Measurements from ENCODE around the gene ANP32A. TPM values are rescaled to one million over a fixed set of nuclear protein-coding genes. Genes with fewer than 3 reads are reported as not detected.
A peak's percentile ranks its signal among the peaks of the same experiment; 100 is the strongest.
"Not testable (repeated sequence)": the region's sequence is repeated elsewhere in the genome, so short reads cannot be mapped to it uniquely, and the experiment has no call there.

ANP32A gene
- total RNA-seq (2014; rRNA removed; shearing (Covaris generic)) = 91.2 and 110 TPM in 2 replicates

- Histone ChIP-seq H3K27ac (peak within 1 kb of the TSS; percentile 99), H3K4me3 (peak within 1 kb of the TSS; percentile 70), H3K27me3 (replicated peaks) (no peaks in the 10 kb centered on the region), H3K4me1 (replicated peaks) (peaks cover 14% of the 10 kb centered on the region), H3K36me3 (peaks cover 24% of the 10 kb centered on the region), H3K9me3 (replicated peaks) (no peaks in the 10 kb centered on the region)
- peak; percentile 99 for DNase-seq (ENCODE audit: low read depth in 1 of 2, low spot score in 2 of 2)
Observed at GRCh38 chr15:68820295-68821189, at the start of gene ANP32A. ANP32A (minus strand) TSS chr15:68820895; CDS start chr15:68820751, 144 bp downstream.

DNA sequence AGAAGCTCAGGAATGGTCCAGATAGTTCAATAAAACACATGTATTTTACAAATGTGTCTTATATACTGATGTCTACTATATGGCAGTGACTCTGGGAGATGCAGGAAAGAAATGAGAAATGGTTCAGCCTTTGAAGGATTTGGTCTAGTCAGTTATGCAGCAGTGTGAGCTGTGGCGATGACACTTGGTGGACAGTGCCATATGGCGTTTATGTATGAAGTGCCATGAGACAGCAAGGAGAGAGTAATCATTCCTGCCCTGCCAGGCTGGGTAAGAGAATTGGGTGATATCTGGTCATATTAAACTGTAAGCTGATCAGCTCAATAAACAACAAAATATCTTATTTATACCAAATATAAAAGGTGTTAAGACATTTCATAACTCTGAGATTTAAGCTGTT, 47.6 kb upstream of the ANP32A start:
- no peaks in the 10 kb centered on the region for H3K36me3 ChIP-seq
- peaks cover 14% of the 10 kb centered on the region for H3K27me3 ChIP-seq (replicated peaks)
- no peak overlapping the region for H3K4me3 ChIP-seq
- DNase-seq (ENCODE audit: low read depth in 1 of 2, low spot score in 2 of 2) = no peak
- no peaks in the 10 kb centered on the region for H3K4me1 ChIP-seq (replicated peaks)
- no peaks in the 10 kb centered on the region for H3K9me3 ChIP-seq (replicated peaks)
- H3K27ac ChIP-seq = no peak overlapping the region

- Histone ChIP-seq H3K36me3 (no peaks in the 10 kb centered on the region), H3K27ac (no peak overlapping the region), H3K4me3 (no peak overlapping the region), H3K27me3 (replicated peaks) (peaks cover 2% of the 10 kb centered on the region; the same call in 1 of the 2 replicates), H3K9me3 (replicated peaks) (no peaks in the 10 kb centered on the region; the same call in 1 of the 2 replicates), H3K4me1 (replicated peaks) (no peaks in the 10 kb centered on the region)
- DNase-seq (ENCODE audit: low read depth in 1 of 2, low spot score in 2 of 2) = no peak
Observed at GRCh38 chr15:68862415-68862814, 41.7 kb upstream of the ANP32A start.

DNA sequence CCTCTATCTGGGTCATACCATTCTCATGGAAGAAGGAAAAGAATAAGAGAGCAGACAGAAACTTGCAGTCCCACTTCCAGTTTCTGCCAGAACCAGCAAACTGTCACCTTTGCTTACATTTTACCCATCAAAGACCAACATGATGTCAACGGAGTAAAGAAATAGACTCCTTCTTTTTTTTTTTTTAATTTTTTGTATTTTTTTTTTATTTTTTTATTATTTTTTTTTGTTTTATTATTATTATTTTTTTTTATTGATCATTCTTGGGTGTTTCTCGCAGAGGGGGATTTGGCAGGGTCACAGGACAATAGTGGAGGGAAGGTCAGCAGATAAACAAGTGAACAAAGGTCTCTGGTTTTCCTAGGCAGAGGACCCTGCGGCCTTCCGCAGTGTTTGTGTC, 38.0 kb upstream of the ANP32A start:
- not testable (repeated sequence) for H3K36me3 ChIP-seq; H3K9me3 ChIP-seq (replicated peaks); H3K27ac ChIP-seq; DNase-seq (ENCODE audit: low read depth in 1 of 2, low spot score in 2 of 2); H3K4me1 ChIP-seq (replicated peaks); H3K4me3 ChIP-seq; H3K27me3 ChIP-seq (replicated peaks)

- not testable (repeated sequence) for H3K27ac ChIP-seq; H3K4me1 ChIP-seq (replicated peaks); H3K9me3 ChIP-seq (replicated peaks); H3K27me3 ChIP-seq (replicated peaks); H3K4me3 ChIP-seq; H3K36me3 ChIP-seq; DNase-seq (ENCODE audit: low read depth in 1 of 2, low spot score in 2 of 2)
Observed at GRCh38 chr15:68857443-68857842, 36.7 kb upstream of the ANP32A start.

DNA sequence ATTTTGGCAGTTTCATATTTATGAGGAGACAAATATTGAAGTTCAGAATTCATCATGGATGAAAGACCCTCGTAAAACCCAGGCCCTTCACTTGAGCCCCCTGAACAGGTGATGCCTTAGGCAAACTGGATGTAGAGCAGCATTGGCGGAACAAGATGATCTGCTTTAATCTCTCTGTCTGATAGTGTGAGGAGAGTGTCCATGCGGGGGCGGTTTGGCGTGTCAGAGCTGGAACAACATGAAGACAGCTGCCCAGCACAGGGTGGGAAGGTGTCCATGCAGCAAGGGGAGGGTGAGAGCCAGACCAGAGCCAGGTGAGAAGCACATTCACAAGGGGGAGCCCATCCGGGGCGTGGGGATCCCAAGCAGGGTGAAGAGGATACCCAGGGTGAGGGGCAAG, 31.8 kb upstream of the ANP32A start:
- H3K9me3 ChIP-seq (replicated peaks) = peaks cover 7% of the 10 kb centered on the region
- no peak overlapping the region for H3K4me3 ChIP-seq
- no peaks in the 10 kb centered on the region for H3K4me1 ChIP-seq (replicated peaks)
- H3K36me3 ChIP-seq = no peaks in the 10 kb centered on the region
- peaks cover 13% of the 10 kb centered on the region; the same call in 1 of the 2 replicates for H3K27me3 ChIP-seq (replicated peaks)
- no peak for DNase-seq (ENCODE audit: low read depth in 1 of 2, low spot score in 2 of 2)
- no peak overlapping the region for H3K27ac ChIP-seq

GRCh38 chr15:68851971-68852370, 31.3 kb upstream of the ANP32A start:
- Histone ChIP-seq H3K4me1 (replicated peaks) (no peaks in the 10 kb centered on the region), H3K27ac (no peak overlapping the region), H3K36me3 (no peaks in the 10 kb centered on the region), H3K9me3 (replicated peaks) (peaks cover 5% of the 10 kb centered on the region), H3K4me3 (no peak overlapping the region), H3K27me3 (replicated peaks) (peaks cover 18% of the 10 kb centered on the region; the same call in 1 of the 2 replicates)
- DNase-seq (ENCODE audit: low read depth in 1 of 2, low spot score in 2 of 2) = no peak

- no peak for DNase-seq (ENCODE audit: low read depth in 1 of 2, low spot score in 2 of 2)
- H3K4me3 ChIP-seq = no peak overlapping the region
- H3K36me3 ChIP-seq = no peaks in the 10 kb centered on the region
- no peak overlapping the region for H3K27ac ChIP-seq
- no peaks in the 10 kb centered on the region for H3K9me3 ChIP-seq (replicated peaks)
- no peaks in the 10 kb centered on the region for H3K4me1 ChIP-seq (replicated peaks)
- peaks cover 37% of the 10 kb centered on the region for H3K27me3 ChIP-seq (replicated peaks)
Observed at GRCh38 chr15:68849497-68849896, 28.8 kb upstream of the ANP32A start.

GRCh38 chr15:68846851-68847439, 26.2 kb upstream of the ANP32A start:
- H3K27ac ChIP-seq = no peak overlapping the region
- H3K4me1 ChIP-seq (replicated peaks) = no peaks in the 10 kb centered on the region; the same call in 1 of the 2 replicates
- no peak overlapping the region for H3K4me3 ChIP-seq
- H3K36me3 ChIP-seq = no peaks in the 10 kb centered on the region
- no peaks in the 10 kb centered on the region; the same call in 1 of the 2 replicates for H3K9me3 ChIP-seq (replicated peaks)
- H3K27me3 ChIP-seq (replicated peaks) = peaks cover 58% of the 10 kb centered on the region
- no peak for DNase-seq (ENCODE audit: low read depth in 1 of 2, low spot score in 2 of 2)

GRCh38 chr15:68844856-68845550, 24.3 kb upstream of the ANP32A start:
- Histone ChIP-seq H3K27me3 (replicated peaks) (peaks cover 67% of the 10 kb centered on the region), H3K4me3 (no peak overlapping the region)
- no peak for DNase-seq (ENCODE audit: low read depth in 1 of 2, low spot score in 2 of 2)

GRCh38 chr15:68843425-68844311, 23.0 kb upstream of the ANP32A start:
- peak in 1 of 2 experiments; percentile 52 for DNase-seq (ENCODE audit: low read depth in 1 of 2, low spot score in 2 of 2)
- Histone ChIP-seq H3K27me3 (replicated peaks) (peaks cover 61% of the 10 kb centered on the region), H3K27ac (no peak overlapping the region), H3K36me3 (no peaks in the 10 kb centered on the region), H3K9me3 (replicated peaks) (no peaks in the 10 kb centered on the region; the same call in 1 of the 2 replicates), H3K4me3 (peak overlapping the region; percentile 9), H3K4me1 (replicated peaks) (no peaks in the 10 kb centered on the region; the same call in 1 of the 2 replicates)

More at GRCh38 chr15:68844856-68845550, 24.3 kb upstream of the ANP32A start:
- H3K36me3 ChIP-seq = no peaks in the 10 kb centered on the region
- H3K9me3 ChIP-seq (replicated peaks) = no peaks in the 10 kb centered on the region; the same call in 1 of the 2 replicates
- H3K27ac ChIP-seq = no peak overlapping the region
- no peaks in the 10 kb centered on the region; the same call in 1 of the 2 replicates for H3K4me1 ChIP-seq (replicated peaks)

DNA sequence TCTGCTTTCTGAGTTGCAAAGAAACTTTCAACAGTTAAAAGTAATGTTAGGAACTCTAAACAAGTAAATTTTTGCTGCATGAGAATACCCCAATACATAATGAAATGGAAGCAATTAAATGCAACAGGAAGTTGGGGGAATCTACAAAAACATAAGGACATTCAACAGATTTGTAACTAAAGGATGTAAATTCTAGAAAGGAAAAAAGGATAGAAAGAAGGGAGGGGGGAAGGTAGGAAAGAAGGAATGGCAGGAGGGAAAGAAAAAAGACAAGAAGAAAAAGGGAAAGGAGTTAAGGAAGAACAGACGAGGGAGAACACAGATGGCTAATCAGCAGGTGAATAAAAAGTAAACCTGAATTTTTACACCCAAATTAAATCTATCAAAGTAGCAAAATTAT, 22.3 kb upstream of the ANP32A start:
- Histone ChIP-seq H3K36me3 (no peaks in the 10 kb centered on the region), H3K27me3 (replicated peaks) (peaks cover 57% of the 10 kb centered on the region), H3K27ac (no peak overlapping the region), H3K9me3 (replicated peaks) (no peaks in the 10 kb centered on the region; the same call in 1 of the 2 replicates), H3K4me1 (replicated peaks) (no peaks in the 10 kb centered on the region; the same call in 1 of the 2 replicates), H3K4me3 (no peak overlapping the region)
- no peak for DNase-seq (ENCODE audit: low read depth in 1 of 2, low spot score in 2 of 2)

DNA sequence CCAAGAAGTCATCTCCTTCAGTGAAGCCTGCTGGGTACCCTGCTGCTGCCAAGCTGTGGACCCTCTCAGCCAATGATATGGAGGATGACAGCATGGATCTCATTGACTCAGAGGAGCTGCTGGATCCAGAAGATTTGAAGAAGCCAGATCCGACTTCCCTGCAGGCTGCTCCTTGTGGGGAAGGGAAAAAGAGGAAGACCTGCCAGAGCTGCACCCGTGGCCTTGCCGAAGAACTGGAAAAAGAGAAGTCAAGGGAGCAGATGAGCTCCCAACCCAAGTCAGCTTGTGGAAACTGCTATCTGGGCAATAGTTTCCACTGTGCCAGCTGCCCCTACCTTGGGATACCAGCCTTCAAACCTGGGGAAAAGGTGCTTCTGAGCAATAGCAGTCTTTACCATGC, 13.7 kb upstream of the ANP32A start:
- Histone ChIP-seq H3K27ac (no peak overlapping the region), H3K9me3 (replicated peaks) (0 out of 2 replicates have a peak, but pooled peaks cover 4% of the 10 kb centered on the region)
- no peak for DNase-seq (ENCODE audit: low read depth in 1 of 2, low spot score in 2 of 2)

More for the DNA sequence above, 13.7 kb upstream of the ANP32A start:
- H3K36me3 ChIP-seq = no peaks in the 10 kb centered on the region
- no peak overlapping the region for H3K4me3 ChIP-seq
- H3K27me3 ChIP-seq (replicated peaks) = peaks cover 8% of the 10 kb centered on the region; the same call in 1 of the 2 replicates
- H3K4me1 ChIP-seq (replicated peaks) = no peaks in the 10 kb centered on the region
